Dendritic cell treated with granulocyte-macrophage colony-stimulating factor and Interleukin-4, amounts not matched to agents 40 ng/mL and 50 ng/mL, for 4 days (primary cell): ENCODE results near the gene PLBD1.

Experiments
- H3K27ac Mint-ChIP-seq: one replicate; pipeline ENCODE4 v1.8.0; 2022; ENCODE audit warnings: mild to moderate bottlenecking, mixed read lengths
- H3K27me3 Mint-ChIP-seq: one replicate; pipeline ENCODE4 v1.8.0; 2022; ENCODE audit warnings: mild to moderate bottlenecking, mixed read lengths
- H3K36me3 Mint-ChIP-seq: one replicate; pipeline ENCODE4 v1.8.0; 2022; ENCODE audit warnings: low read depth, mixed read lengths
- H3K4me1 Mint-ChIP-seq: one replicate; pipeline ENCODE4 v1.8.0; 2022; ENCODE audit warnings: low read depth, mixed read lengths
- H3K4me3 Mint-ChIP-seq: one replicate; pipeline ENCODE4 v1.8.0; 2022; ENCODE audit warnings: mild to moderate bottlenecking, moderate library complexity, mixed read lengths
- H3K9me3 Mint-ChIP-seq: one replicate; pipeline ENCODE4 v1.8.0; 2022; ENCODE audit warnings: mixed read lengths
- intact Hi-C: fragments of 100-400 bp; cut with micrococcal nuclease; formaldehyde crosslinking; loops from one replicate; pipeline ENCODE4 v1.15.0; 2022

The PLBD1 gene

DNA sequence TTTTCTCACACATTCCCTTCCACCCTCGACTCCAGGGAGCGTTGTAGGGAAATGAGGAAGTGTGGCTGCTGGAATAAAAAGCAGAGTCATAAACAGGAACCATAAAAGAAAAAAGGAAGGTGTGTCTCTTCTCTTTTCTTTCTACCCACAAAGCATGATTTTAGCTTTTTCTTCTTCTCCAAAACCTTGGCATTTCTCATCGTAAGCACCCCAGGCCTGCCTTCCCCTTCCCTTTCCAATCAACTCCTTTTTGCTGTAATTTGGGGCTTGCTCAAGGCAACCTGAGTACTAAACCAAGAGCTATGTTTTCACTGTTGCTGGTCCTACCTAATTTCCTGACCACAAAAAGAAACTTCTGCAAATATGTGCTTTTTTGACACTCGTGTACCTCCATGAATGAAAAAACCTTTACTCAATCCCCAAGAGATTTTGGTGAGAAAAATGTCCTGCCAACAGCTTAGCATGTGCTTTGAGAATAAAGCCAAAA is 9.2 kb downstream of the PLBD1 start:
- H3K27me3 Mint-ChIP-seq, result no peaks in the 10 kb centered on the region
- peaks cover 47% of the 10 kb centered on the region for H3K4me1 Mint-ChIP-seq
- intact Hi-C loops, result loop anchor here (10.0 kb wide), 1 partner anchor 184 kb away; no protein-coding TSS in a partner anchor
- peaks cover 20% of the 10 kb centered on the region for H3K36me3 Mint-ChIP-seq
- H3K4me3 Mint-ChIP-seq, result peak overlapping the region; percentile 17
- no peaks in the 10 kb centered on the region for H3K9me3 Mint-ChIP-seq
- H3K27ac Mint-ChIP-seq, result peak overlapping the region; percentile 55

DNA sequence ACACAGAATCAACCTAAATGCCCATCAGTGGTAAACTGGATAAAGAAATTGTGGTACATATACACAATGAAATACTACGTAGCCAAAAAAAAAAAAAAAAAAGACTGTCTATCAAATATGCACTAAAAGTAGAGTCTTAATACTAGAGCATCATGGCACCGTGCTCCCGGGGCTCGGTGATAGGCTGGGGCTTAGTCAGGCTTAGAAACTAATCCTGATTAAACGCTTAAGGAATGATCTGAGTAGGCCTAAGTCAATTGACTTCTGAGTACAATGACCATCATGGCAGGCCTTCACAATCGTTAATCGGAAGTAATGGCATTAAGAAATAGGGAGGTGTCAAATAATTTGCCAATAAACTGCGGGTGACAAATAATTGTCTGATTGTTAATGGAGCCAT is 9.7 kb downstream of the PLBD1 start:
- H3K27me3 Mint-ChIP-seq, result no peaks in the 10 kb centered on the region
- H3K9me3 Mint-ChIP-seq, result no peaks in the 10 kb centered on the region
- peaks cover 43% of the 10 kb centered on the region for H3K4me1 Mint-ChIP-seq
- intact Hi-C loops, result loop anchor here (10.0 kb wide), 1 partner anchor 183 kb away; no protein-coding TSS in a partner anchor
- H3K4me3 Mint-ChIP-seq, result no peak overlapping the region
- peaks cover 17% of the 10 kb centered on the region for H3K36me3 Mint-ChIP-seq
- H3K27ac Mint-ChIP-seq, result peak overlapping the region; percentile 55

DNA sequence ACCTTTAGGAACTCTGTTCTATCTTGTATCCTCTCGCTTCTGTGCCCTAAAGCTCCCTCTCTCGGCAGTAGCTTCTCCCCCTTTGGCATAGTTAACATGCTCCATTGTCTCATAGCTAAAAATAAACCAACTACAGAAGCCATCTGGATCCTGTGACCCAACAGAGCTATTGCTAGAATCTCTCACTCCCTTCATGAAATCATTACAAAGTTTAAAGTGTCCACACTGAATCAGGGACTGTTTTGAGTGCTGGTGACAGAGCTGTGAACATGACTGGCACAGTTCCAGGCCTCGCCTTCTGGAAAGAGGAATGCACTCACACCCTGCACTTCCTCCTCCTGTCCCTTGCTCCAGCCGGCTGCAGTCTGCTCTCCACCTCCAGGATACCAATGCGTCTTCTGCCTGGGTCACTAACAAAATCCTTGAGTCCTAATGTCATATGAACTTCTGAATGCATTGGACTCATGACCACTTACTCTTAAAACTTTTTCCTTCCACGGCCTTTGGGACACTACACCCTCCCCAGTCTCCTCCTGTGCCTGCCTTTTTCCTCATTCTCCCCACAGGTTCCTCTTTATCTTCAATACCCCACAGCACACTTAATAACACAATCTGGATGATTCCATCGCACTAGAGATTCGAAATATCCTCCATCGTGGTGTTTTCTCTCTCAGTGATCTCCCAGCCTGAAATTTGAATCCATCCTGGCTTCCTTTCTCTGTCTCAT is 13.2 kb downstream of the PLBD1 start:
- intact Hi-C loops, result loop anchor here (2.0 to 10.0 kb wide), 2 partner anchors 60 to 180 kb away; no protein-coding TSS in a partner anchor
- Mint-ChIP-seq H3K9me3 (no peaks in the 10 kb centered on the region), H3K4me1 (peaks cover 20% of the 10 kb centered on the region), H3K27ac (no peak overlapping the region), H3K36me3 (peaks cover 23% of the 10 kb centered on the region), H3K4me3 (no peak overlapping the region), H3K27me3 (no peaks in the 10 kb centered on the region)

DNA sequence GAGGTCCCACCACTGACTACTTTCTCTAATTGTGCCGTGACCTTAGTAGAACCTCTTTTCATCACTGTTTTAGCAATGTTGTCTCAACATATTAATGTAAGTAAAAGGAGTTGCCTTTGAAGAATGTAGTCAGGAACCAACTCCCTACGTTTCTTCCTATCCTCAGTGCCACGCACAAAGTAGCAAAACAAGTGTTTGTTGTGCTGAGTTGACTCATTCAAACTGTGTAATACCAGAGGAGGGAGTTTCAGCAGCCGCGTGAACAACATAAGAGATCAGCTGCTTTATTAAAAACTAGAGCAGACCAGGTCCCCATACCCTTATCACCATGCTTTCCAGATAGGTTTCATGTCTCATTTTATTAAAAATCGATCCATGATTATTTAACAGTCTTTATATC is 19.1 kb downstream of the PLBD1 start:
- intact Hi-C loops, result no loop called here
- Mint-ChIP-seq H3K4me3 (no peak overlapping the region), H3K9me3 (no peaks in the 10 kb centered on the region), H3K4me1 (peaks cover 10% of the 10 kb centered on the region), H3K36me3 (peaks cover 59% of the 10 kb centered on the region), H3K27me3 (no peaks in the 10 kb centered on the region), H3K27ac (no peak overlapping the region)

DNA sequence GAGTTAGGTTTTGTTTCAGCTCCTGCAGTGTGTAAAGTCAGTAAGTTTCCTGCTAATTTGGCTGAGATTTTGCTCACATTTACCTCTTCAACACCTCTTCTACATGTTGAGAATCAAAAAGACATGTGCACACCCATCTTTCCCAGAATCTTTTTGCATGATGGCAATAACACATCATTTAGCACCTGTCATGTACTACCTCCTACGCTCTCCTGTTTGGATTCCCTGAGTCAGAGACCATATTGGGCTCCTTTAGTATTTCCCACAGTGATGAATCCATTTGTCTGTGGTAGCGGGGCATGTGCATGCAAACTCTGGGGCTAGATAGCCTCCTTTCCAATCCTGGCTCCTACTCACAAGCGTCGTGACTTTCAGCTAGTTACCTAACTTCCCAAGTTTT is 20.1 kb downstream of the PLBD1 start:
- H3K27ac Mint-ChIP-seq, result no peak overlapping the region
- intact Hi-C loops, result no loop called here
- H3K36me3 Mint-ChIP-seq, result peaks cover 52% of the 10 kb centered on the region
- H3K9me3 Mint-ChIP-seq, result no peaks in the 10 kb centered on the region
- H3K27me3 Mint-ChIP-seq, result no peaks in the 10 kb centered on the region
- no peak overlapping the region for H3K4me3 Mint-ChIP-seq
- peaks cover 4% of the 10 kb centered on the region for H3K4me1 Mint-ChIP-seq

- intact Hi-C loops, result no loop called here
- H3K4me1 Mint-ChIP-seq, result peaks cover 4% of the 10 kb centered on the region
- no peak overlapping the region for H3K4me3 Mint-ChIP-seq
- peaks cover 62% of the 10 kb centered on the region for H3K36me3 Mint-ChIP-seq
- H3K27me3 Mint-ChIP-seq, result no peaks in the 10 kb centered on the region
- H3K9me3 Mint-ChIP-seq, result no peaks in the 10 kb centered on the region
- no peak overlapping the region for H3K27ac Mint-ChIP-seq
Measured at GRCh38 chr12:14545144-14546124, 22.2 kb downstream of the PLBD1 start.

GRCh38 chr12:14540801-14541462 is 26.8 kb downstream of the PLBD1 start:
- Mint-ChIP-seq H3K36me3 (peaks cover 64% of the 10 kb centered on the region), H3K4me1 (peaks cover 4% of the 10 kb centered on the region), H3K27ac (no peak overlapping the region), H3K27me3 (no peaks in the 10 kb centered on the region), H3K4me3 (no peak overlapping the region), H3K9me3 (no peaks in the 10 kb centered on the region)
- intact Hi-C loops, result no loop called here

DNA sequence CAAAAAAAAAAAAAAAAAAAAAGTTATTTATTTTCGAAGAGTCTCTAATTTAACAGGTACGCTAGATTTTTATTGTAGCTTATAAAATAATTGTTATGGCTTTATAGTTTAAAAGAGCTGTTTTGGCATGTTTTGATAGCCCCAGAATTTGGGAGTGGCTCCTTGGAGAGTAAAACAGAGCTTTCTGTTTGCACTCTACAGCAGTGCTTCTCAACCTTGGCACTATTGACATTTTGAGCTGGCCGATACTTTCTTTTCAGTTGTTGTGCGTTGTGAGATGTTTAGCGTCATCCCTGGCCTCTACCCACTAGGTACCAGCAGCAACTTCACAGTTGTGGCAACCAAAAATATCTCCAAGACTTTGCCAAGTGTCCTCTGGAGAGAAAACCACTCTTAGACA is 30.6 kb downstream of the PLBD1 start:
- Mint-ChIP-seq H3K27ac (no peak overlapping the region), H3K27me3 (no peaks in the 10 kb centered on the region), H3K4me3 (no peak overlapping the region), H3K36me3 (peaks cover 96% of the 10 kb centered on the region), H3K4me1 (no peaks in the 10 kb centered on the region), H3K9me3 (no peaks in the 10 kb centered on the region)
- intact Hi-C loops, result no loop called here

GRCh38 chr12:14532152-14532551 is 35.5 kb downstream of the PLBD1 start:
- Mint-ChIP-seq H3K36me3 (peaks cover 83% of the 10 kb centered on the region), H3K4me1 (no peaks in the 10 kb centered on the region), H3K9me3 (no peaks in the 10 kb centered on the region), H3K27ac (no peak overlapping the region), H3K27me3 (no peaks in the 10 kb centered on the region), H3K4me3 (no peak overlapping the region)
- intact Hi-C loops, result no loop called here

DNA sequence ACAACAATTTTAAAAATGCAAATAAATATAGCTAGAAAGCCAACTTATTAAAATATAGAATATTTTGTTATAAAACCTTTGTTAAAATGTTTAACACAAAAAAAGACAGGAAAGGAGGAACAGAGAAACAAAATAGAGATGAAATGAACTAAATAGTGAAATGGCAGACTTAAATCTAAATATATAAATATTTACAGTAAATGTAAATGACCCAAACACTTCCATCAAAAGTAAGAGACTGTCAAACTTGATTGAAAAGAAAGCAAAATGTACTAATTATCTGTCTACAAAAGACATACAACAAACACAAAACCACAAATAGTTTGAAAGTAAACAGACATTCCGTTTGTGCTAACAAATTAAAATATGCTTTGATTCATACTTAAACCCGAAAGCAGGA is 41.7 kb downstream of the PLBD1 start:
- Mint-ChIP-seq H3K4me3 (no peak overlapping the region), H3K27me3 (no peaks in the 10 kb centered on the region), H3K4me1 (peaks cover 4% of the 10 kb centered on the region), H3K9me3 (peaks cover 30% of the 10 kb centered on the region), H3K27ac (no peak overlapping the region), H3K36me3 (peaks cover 76% of the 10 kb centered on the region)
- intact Hi-C loops, result no loop called here

DNA sequence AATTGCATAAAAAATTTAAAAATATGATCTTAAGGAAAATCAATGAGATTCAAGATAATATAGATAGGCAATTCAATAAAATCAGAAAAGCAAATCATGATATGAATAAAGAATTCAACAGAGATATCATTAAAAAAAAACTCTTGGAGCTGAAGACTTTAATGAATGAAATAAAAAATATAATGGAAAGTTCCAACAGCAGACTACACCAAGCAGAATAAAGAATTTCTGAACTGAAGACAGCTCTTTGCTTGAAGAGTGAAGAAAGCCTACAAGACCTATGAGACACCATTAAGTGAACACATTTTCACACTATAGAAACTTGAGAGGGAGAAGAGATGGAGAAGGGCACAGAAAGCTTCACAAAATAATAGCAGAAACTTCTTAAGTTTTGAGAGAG is 45.9 kb downstream of the PLBD1 start:
- peaks cover 85% of the 10 kb centered on the region for H3K36me3 Mint-ChIP-seq
- H3K4me1 Mint-ChIP-seq, result peaks cover 22% of the 10 kb centered on the region
- H3K27ac Mint-ChIP-seq, result no peak overlapping the region
- H3K9me3 Mint-ChIP-seq, result peaks cover 30% of the 10 kb centered on the region
- intact Hi-C loops, result no loop called here
- no peak overlapping the region for H3K4me3 Mint-ChIP-seq
- H3K27me3 Mint-ChIP-seq, result no peaks in the 10 kb centered on the region

GRCh38 chr12:14514946-14515345 is 52.7 kb downstream of the PLBD1 start:
- Mint-ChIP-seq H3K4me3 (no peak overlapping the region), H3K36me3 (peaks cover 76% of the 10 kb centered on the region), H3K9me3 (no peaks in the 10 kb centered on the region), H3K27ac (no peak overlapping the region), H3K27me3 (no peaks in the 10 kb centered on the region), H3K4me1 (peaks cover 15% of the 10 kb centered on the region)
- intact Hi-C loops, result loop anchor here (1.0 kb wide), 1 partner anchor 104 kb away; no protein-coding TSS in a partner anchor

DNA sequence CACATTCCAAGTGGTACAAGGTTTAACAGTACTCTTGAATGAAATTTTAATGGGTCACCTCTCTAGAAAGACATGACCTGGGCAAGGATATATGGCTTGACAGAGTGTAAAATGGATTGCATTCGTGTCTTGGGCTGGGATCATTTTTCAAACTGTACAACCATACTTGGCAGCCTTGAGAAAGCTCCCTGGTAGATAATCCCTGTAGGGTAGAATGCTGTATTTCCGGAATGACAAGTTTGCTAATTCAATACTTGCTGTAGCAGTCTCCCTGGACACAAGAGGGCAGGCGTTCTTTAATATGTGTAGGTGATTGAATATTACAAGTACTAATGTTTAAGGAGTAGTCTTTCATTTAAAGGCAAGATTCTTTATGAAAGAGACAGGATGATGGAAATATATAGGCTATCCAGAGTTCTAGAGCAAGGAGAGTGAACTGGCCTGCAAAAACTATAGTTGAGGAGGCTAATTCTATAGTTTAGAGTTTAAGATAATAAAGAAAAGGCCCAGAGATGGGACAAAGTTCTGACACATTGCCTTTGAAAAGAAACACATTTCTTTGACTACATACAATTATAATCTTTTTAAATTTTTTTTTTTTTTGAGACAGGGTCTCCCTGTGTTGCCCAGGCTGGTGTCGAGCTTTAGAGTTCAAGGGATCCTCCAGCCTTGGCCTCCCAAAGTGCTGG is 53.4 kb downstream of the PLBD1 start:
- H3K27ac Mint-ChIP-seq, result no peak overlapping the region
- H3K4me1 Mint-ChIP-seq, result peaks cover 9% of the 10 kb centered on the region
- no peaks in the 10 kb centered on the region for H3K27me3 Mint-ChIP-seq
- intact Hi-C loops, result loop anchor here (1.0 kb wide), 1 partner anchor 105 kb away; no protein-coding TSS in a partner anchor
- no peak overlapping the region for H3K4me3 Mint-ChIP-seq
- H3K36me3 Mint-ChIP-seq, result peaks cover 76% of the 10 kb centered on the region
- H3K9me3 Mint-ChIP-seq, result no peaks in the 10 kb centered on the region
